A549 treated with ZK216348 at 1 μM for 4 hours (cell line): ENCODE results near the gene FAM90A1. TPM values are rescaled to one million over a fixed set of nuclear protein-coding genes. Genes with fewer than 3 reads are reported as not detected.

ENCODE experiments used
- total RNA-seq: library from RNA; stranded (reverse); fragments of 200-300 nt; extraction: Qiagen RNA extraction; gene quantifications from 5 replicates; pipeline ENCODE4 v1.2.3, GENCODE V29; 2022; ENCODE audit warnings: low read depth

FAM90A1 gene
- 0.10 to 0.24 TPM (median 0.12 TPM) in 3 of 5 replicates, not detected in the others for total RNA-seq

GRCh38 chr12:8226992-8227731 lies at the start of gene FAM90A1:
FAM90A1 (minus strand) TSS chr12:8227618; CDS start chr12:8224832, 2,786 bp downstream.

Other genes with a start within 250 kb of the FAM90A1 start
- 6.1 to 10.3 TPM (median 9.5 TPM) in 5 replicates for gene FOXJ2, start 194.9 kb downstream of the FAM90A1 start, total RNA-seq
- not detected in 5 replicates for gene C3AR1, start 161.3 kb downstream of the FAM90A1 start, total RNA-seq
- gene NECAP1, start 145.3 kb downstream of the FAM90A1 start, total RNA-seq = 13.1 to 14.2 TPM (median 13.5 TPM) in 5 replicates
- 0.42 TPM in 1 of 5 replicates, not detected in the others for gene CLEC4A, start 104.0 kb downstream of the FAM90A1 start, total RNA-seq
- not detected in 5 replicates for gene ZNF705A, start 70.6 kb downstream of the FAM90A1 start, total RNA-seq
- gene CLEC6A, start 228.3 kb upstream of the FAM90A1 start, total RNA-seq = not detected in 5 replicates